Effector memory CD8-positive, alpha-beta T cell (primary cell): ENCODE results near the gene PARP2.

ENCODE experiments used
- ATAC-seq: fragments of 150-1000 bp; cut with Tn5 transposase; replicated peaks from 2 replicates; pipeline ENCODE4 v1.10.0; 2021; ENCODE audit warnings: mild to moderate bottlenecking, moderate library complexity
- DNase-seq, 3 experiments: peaks; one replicate each; pipeline ENCODE4 v3.0.0; 2021
- H3K27ac Mint-ChIP-seq, 2 donors: one replicate each; pipeline ENCODE4 v1.8.0; 2022; ENCODE audit warnings: mild to moderate bottlenecking in 2 of 2, mixed read lengths in 2 of 2, moderate library complexity in 2 of 2
- H3K27me3 Mint-ChIP-seq, 2 donors: one replicate each; pipeline ENCODE4 v1.8.0; 2022; ENCODE audit warnings: mixed read lengths in 2 of 2
- H3K36me3 Mint-ChIP-seq: one replicate; pipeline ENCODE4 v1.8.0; 2022; ENCODE audit warnings: mild to moderate bottlenecking, moderate library complexity, mixed read lengths; ENCODE audit not compliant: insufficient read depth
- H3K4me1 Mint-ChIP-seq, 2 donors: one replicate each; pipeline ENCODE4 v1.8.0; 2022; ENCODE audit warnings: low read depth in 2 of 2, mixed read lengths in 2 of 2
- H3K4me3 Mint-ChIP-seq, 2 donors: one replicate each; pipeline ENCODE4 v1.8.0; 2022; ENCODE audit warnings: mild to moderate bottlenecking in 2 of 2, mixed read lengths in 2 of 2, moderate library complexity in 2 of 2
- H3K9me3 Mint-ChIP-seq, 2 donors: one replicate each; pipeline ENCODE4 v1.8.0; 2022; ENCODE audit warnings: mixed read lengths in 2 of 2

Gene PARP2

DNA sequence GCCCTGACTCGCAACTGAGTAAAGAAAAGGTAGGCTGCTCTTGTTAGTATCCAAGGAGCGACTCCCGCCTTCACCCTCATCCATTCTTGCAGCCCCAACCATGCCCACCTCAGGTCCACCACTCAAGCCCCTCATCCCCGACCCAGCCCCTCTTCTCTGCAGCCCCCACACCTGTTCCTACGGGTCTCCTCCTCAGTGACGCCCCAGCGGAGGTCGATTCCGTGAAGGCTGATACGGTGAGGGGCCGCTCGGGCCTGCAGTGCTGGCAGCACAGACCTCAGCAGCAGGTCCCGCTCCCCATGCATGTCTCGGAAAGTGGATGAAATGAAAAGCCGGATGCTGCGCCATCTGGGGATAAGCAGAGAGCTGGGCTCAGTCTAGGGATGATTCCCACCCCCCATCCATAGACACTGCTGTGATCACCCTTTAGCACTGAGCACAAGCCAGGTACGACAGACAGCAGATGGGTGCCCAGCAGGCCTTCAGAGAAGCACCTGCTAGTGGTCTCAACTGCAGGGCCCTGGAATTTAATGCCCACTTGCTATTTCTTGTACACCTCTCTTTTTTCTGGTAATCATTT lies 42.9 kb downstream of the PARP2 start:
- no peak overlapping the region for H3K4me3 Mint-ChIP-seq
- DNase-seq (no peak), ATAC-seq (no peak)
- H3K27me3 Mint-ChIP-seq: no peaks in the 10 kb centered on the region
- peaks cover 0 to 4% of the 10 kb centered on the region in 2 donors for H3K4me1 Mint-ChIP-seq
- H3K27ac Mint-ChIP-seq: no peak overlapping the region
- H3K9me3 Mint-ChIP-seq: no peaks in the 10 kb centered on the region
- H3K36me3 Mint-ChIP-seq: peaks cover 79% of the 10 kb centered on the region

DNA sequence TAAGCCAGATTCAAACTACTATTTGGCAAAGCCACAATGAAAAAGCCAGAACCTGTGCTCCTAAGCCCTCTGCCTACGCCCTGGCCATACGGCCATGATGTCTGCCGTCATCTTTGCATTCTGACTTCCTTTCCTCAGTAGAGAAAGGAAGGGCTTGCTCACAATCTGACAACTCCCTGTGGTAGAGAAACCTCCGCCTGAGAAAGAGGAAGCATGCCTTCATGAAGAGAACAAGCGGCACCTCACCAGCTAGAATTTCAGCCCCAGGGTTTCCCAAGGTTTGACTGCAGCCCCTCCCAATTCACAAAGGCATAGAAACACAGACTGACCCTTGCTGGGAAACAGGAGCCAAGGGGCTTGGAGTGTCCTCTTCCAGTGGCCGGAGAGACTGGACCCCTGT lies 44.1 kb downstream of the PARP2 start:
- H3K27me3 Mint-ChIP-seq: no peaks in the 10 kb centered on the region
- H3K27ac Mint-ChIP-seq: peak overlapping the region in 1 of 2 donors; percentile 13
- H3K4me1 Mint-ChIP-seq: peaks cover 0 to 4% of the 10 kb centered on the region in 2 donors
- ATAC-seq (no peak), DNase-seq (no peak)
- H3K4me3 Mint-ChIP-seq: no peak overlapping the region
- peaks cover 85% of the 10 kb centered on the region for H3K36me3 Mint-ChIP-seq
- no peaks in the 10 kb centered on the region for H3K9me3 Mint-ChIP-seq

DNA sequence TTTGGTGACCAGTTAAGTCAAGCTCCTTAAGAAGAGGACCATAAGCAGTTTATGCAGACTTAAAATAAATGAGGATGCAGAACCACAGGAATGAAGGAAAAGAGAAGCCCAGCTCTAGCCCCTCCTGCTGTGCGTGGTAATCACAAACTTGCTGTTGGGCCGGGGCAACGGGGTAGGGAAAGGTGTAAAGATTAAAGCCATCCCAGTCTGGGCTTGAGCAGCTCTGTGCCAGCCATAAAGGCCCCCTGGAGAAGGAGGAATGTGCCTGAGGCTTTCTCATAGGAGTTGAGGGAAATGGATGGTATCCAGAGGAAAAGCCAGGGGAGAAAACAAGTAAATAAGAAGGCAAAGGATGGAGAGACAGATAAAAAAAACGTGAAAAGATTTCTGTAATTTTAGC lies 44.7 kb downstream of the PARP2 start:
- Mint-ChIP-seq H3K4me1 (peaks cover 0 to 4% of the 10 kb centered on the region in 2 donors), H3K4me3 (no peak overlapping the region), H3K27me3 (no peaks in the 10 kb centered on the region), H3K36me3 (peaks cover 88% of the 10 kb centered on the region), H3K9me3 (no peaks in the 10 kb centered on the region), H3K27ac (peak overlapping the region in 1 of 2 donors; percentile 65)
- ATAC-seq: no peak
- no peak for DNase-seq

DNA sequence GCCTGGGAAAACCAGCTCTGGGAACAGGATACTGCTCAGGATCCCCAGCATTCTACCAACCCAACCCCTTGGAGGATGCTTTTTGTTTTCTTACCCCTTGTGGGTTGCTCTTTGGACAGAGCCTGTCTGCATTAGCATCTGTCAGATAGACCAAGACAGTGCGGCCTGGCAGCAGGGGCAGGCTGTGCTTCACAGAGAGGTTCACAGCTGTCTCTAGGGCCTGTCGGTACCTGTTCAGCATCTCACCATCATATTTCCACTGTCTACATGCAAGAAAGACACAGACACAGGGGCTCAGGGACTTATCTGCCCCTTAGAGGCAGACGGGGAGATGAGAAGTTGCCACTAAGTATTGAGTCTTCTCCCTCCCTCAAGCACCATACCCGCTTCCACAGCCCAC lies 48.1 kb downstream of the PARP2 start:
- no peak overlapping the region for H3K4me3 Mint-ChIP-seq
- H3K27me3 Mint-ChIP-seq: no peaks in the 10 kb centered on the region
- peaks cover 0 to 4% of the 10 kb centered on the region in 2 donors for H3K4me1 Mint-ChIP-seq
- ATAC-seq (no peak), DNase-seq (no peak)
- peaks cover 70% of the 10 kb centered on the region for H3K36me3 Mint-ChIP-seq
- H3K9me3 Mint-ChIP-seq: no peaks in the 10 kb centered on the region
- no peak overlapping the region for H3K27ac Mint-ChIP-seq

DNA sequence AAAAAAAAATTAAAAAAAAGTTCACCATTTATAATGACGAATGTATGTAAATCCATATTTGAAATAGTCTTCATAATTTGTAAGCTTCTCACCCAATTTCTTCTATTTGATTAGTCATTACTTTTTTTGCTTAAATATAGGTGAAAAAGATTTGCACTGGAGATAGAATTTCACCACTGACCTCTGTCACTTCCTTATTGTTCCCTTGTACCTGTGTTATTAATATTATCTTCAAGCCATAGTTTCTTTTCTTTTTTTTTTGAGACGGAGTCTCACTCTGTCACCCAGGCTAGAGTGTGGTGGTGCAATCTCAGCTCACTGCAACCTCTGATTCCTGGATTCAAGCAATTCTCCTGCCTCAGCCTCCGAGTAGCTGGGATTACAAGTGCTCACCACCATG lies 54.1 kb downstream of the PARP2 start:
- no peak overlapping the region for H3K4me3 Mint-ChIP-seq
- H3K36me3 Mint-ChIP-seq: peaks cover 66% of the 10 kb centered on the region
- no peaks in the 10 kb centered on the region for H3K9me3 Mint-ChIP-seq
- ATAC-seq (no peak), DNase-seq (no peak)
- no peak overlapping the region for H3K27ac Mint-ChIP-seq
- H3K4me1 Mint-ChIP-seq: peaks cover 7 to 11% of the 10 kb centered on the region in 2 donors
- no peaks in the 10 kb centered on the region for H3K27me3 Mint-ChIP-seq

DNA sequence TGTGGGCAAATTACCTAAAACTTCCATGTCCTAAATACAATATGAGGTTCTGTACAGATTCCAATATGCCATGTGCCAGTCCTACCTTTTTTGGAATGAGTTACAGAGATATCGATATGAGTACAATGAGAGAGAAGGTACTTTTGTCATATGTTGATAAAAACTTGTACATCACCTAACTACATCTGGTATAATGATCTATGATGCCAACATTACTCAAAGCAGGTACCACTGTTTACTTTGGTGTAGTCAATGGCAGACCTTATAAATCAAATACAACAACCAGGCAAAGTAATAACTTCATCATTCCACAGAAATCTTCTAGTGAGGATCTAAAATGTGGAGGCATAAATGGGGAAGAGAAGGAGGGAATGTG lies 57.1 kb downstream of the PARP2 start:
- Mint-ChIP-seq H3K27ac (peak overlapping the region in 1 of 2 donors; percentile 80), H3K36me3 (peaks cover 81% of the 10 kb centered on the region)

DNA sequence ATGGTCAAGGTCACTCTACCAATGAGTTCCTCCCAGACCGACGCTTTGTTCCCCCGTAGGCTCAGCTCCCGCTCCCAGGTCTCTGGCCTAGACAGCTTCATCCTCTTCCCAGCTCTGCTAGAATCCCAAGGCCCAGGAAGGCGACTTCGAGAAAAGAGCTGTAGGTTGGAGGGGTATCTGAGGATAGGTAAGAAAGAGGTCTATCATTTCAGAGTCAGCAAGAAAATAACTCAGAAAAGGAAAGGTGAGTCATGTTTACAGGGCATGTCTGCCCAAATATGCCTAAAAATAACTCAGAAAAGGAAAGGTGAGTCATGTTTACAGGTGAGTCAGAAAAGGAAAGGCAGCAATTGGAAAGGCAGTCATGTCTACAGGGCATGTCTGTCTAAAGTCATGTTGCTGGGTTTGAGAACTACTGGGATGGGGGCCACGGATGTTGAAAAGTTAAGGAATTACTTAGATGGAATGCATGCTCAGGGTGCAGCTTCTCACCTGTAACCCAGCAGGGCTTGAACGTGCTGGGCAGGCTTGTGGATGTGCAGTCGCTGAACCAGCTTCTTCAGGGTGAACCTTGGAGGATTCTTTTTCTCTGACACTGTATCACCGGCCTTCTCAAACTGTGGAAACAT lies 57.6 kb downstream of the PARP2 start:
- no peak overlapping the region for H3K4me3 Mint-ChIP-seq
- H3K4me1 Mint-ChIP-seq: peaks cover 10 to 12% of the 10 kb centered on the region in 2 donors
- H3K36me3 Mint-ChIP-seq: peaks cover 86% of the 10 kb centered on the region
- H3K27ac Mint-ChIP-seq: peak overlapping the region; percentile 49 to 80
- no peaks in the 10 kb centered on the region for H3K9me3 Mint-ChIP-seq
- ATAC-seq: peak; percentile 12
- H3K27me3 Mint-ChIP-seq: no peaks in the 10 kb centered on the region
- no peak for DNase-seq

More for the DNA sequence above, 57.1 kb downstream of the PARP2 start:
- no peak for ATAC-seq
- Mint-ChIP-seq H3K9me3 (no peaks in the 10 kb centered on the region), H3K4me3 (no peak overlapping the region), H3K4me1 (peaks cover 10 to 11% of the 10 kb centered on the region in 2 donors), H3K27me3 (no peaks in the 10 kb centered on the region)
- no peak for DNase-seq

DNA sequence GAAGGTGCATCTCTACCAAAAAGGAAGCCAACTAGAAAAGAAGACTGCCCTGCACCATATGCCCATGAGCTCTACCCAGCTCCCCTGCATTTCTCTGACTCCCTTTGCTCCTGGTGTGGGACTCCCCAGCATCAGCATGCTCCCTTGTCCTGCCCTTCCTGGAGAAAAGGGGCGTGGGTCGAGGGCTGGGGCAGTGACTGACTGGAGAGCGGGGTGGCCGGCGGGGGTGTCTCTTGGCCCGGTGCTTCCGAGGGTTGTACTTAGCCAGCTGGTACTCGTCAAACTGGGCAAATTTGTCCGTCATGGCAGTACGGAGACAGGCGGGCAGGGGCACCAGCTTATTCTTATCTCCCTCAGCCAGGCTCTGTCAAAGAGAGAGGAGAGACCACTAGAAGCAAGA lies 60.1 kb downstream of the PARP2 start:
- peaks cover 84% of the 10 kb centered on the region for H3K36me3 Mint-ChIP-seq
- H3K4me1 Mint-ChIP-seq: peaks cover 20 to 30% of the 10 kb centered on the region in 2 donors
- H3K4me3 Mint-ChIP-seq: no peak overlapping the region
- no peak for DNase-seq
- H3K9me3 Mint-ChIP-seq: no peaks in the 10 kb centered on the region
- H3K27me3 Mint-ChIP-seq: no peaks in the 10 kb centered on the region
- peak overlapping the region in 1 of 2 donors; percentile 54 for H3K27ac Mint-ChIP-seq
- ATAC-seq: no peak
